Measurements from ENCODE around the gene PDZD2.
"Not testable (repeated sequence)": the region's sequence is repeated elsewhere in the genome, so short reads cannot be mapped to it uniquely, and the experiment has no call there.

Gene PDZD2

GRCh38 chr5:32116574-32117313, 477.8 kb downstream of the PDZD2 start:
- DNase-seq = no peak

GRCh38 chr5:32118922-32119321, 480.0 kb downstream of the PDZD2 start:
- not testable (repeated sequence) for DNase-seq

GRCh38 chr5:32123058-32123805, 484.3 kb downstream of the PDZD2 start:
- DNase-seq = no peak

GRCh38 chr5:32123889-32124676, 485.2 kb downstream of the PDZD2 start:
- DNase-seq = no peak

GRCh38 chr5:32126691-32127090, 487.8 kb downstream of the PDZD2 start:
- DNase-seq = no peak

GRCh38 chr5:32127711-32128110, 488.8 kb downstream of the PDZD2 start:
- no peak for DNase-seq

- DNase-seq = no peak
Observed at GRCh38 chr5:32129074-32129598, 490.2 kb downstream of the PDZD2 start.

- no peak for DNase-seq
Observed at GRCh38 chr5:32130865-32131264, 491.9 kb downstream of the PDZD2 start.

- no peak for DNase-seq
Observed at GRCh38 chr5:32131604-32132003, 492.7 kb downstream of the PDZD2 start.

- no peak for DNase-seq
Observed at GRCh38 chr5:32132757-32133156, 493.8 kb downstream of the PDZD2 start.

GRCh38 chr5:32135086-32135485, 496.2 kb downstream of the PDZD2 start:
- no peak for DNase-seq

- DNase-seq = no peak
Observed at GRCh38 chr5:32136342-32136741, 497.4 kb downstream of the PDZD2 start.

- no peak for DNase-seq
Observed at GRCh38 chr5:32138839-32139493, 500.0 kb downstream of the PDZD2 start.

- no peak for DNase-seq
Observed at GRCh38 chr5:32143617-32144377, 504.9 kb downstream of the PDZD2 start.

- no peak for DNase-seq
Observed at GRCh38 chr5:32144378-32145207, 505.7 kb downstream of the PDZD2 start.

- no peak for DNase-seq
Observed at GRCh38 chr5:32145378-32145777, 506.4 kb downstream of the PDZD2 start.

GRCh38 chr5:32147236-32147635, 508.3 kb downstream of the PDZD2 start:
- DNase-seq = no peak

- DNase-seq = no peak
Observed at GRCh38 chr5:32147959-32148358, 509.0 kb downstream of the PDZD2 start.

GRCh38 chr5:32150366-32150765, 511.4 kb downstream of the PDZD2 start:
- no peak for DNase-seq

- no peak for DNase-seq
Observed at GRCh38 chr5:32151198-32151597, 512.3 kb downstream of the PDZD2 start.

GRCh38 chr5:32153723-32154122, 514.8 kb downstream of the PDZD2 start:
- no peak for DNase-seq
